Measurements from ENCODE around the gene KPNA4. TPM values are rescaled to one million over a fixed set of nuclear protein-coding genes. Genes with fewer than 3 reads are reported as not detected.

KPNA4 gene
- total and polyA plus RNA-seq, 2 donors (not counting 3 experiments of a cell fraction or from before 2014, with no cell fraction given): 12.2 to 70.1 TPM

DNA sequence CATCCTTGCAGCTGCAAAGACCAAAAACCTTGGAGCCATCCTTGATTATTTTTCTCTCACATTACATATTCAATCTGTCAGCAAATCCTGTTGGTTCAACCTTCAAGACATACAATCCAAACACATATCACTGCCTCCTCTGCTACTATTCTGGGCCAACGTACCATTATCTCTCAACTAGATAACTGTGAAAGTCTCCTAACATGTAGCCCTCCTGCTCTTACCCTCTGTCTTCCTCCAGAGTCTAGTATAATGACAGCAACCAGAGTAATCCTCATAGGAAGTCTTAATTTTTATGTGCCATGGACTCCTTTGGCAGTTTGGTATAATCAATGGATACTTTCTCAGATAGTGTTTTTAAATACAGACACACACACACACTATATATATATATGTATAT, 27.6 kb downstream of the KPNA4 start:
- POLR2A ChIA-PET: no interaction called here
- H3K9me1 ChIP-seq (replicated peaks; ENCODE audit: control insufficient read depth, extremely low read depth, insufficient read depth, low read length): no peaks in the 10 kb centered on the region
- H3K4me2 ChIP-seq (ENCODE audit: insufficient read depth, low read length): no peak overlapping the region
- H3K27me3 ChIP-seq (ENCODE audit: control insufficient read depth in 2 of 2, insufficient read depth in 2 of 2, low read length in 2 of 2): no peaks in the 10 kb centered on the region
- intact Hi-C loops (cut with micrococcal nuclease): no loop called here
- H3K27ac ChIP-seq (ENCODE audit: insufficient read depth, low read depth, low read length): no peak overlapping the region
- FAIRE-seq (no peak), DNase-seq (ENCODE audit: low read depth, low spot score) (no peak)
- peaks cover 66% of the 10 kb centered on the region for H3K79me2 ChIP-seq (ENCODE audit: control insufficient read depth, insufficient read depth, low read length)
- peaks cover 0 to 8% of the 10 kb centered on the region in 2 experiments for H3K36me3 ChIP-seq (ENCODE audit: control insufficient read depth in 2 of 2, extremely low read depth in 1 of 2, insufficient read depth in 2 of 2, low read length in 2 of 2)
- no peak overlapping the region for H2AFZ ChIP-seq (ENCODE audit: low read depth, low read length)
- BruUV-seq (replicated peaks): no TSS peak
- no peak overlapping the region for H3K4me3 ChIP-seq (replicated peaks in 1 of 3; ENCODE audit: insufficient read depth in 1 of 3, low read depth in 1 of 3, low read length in 3 of 3)
- TF ChIP-seq, protein P1, sequence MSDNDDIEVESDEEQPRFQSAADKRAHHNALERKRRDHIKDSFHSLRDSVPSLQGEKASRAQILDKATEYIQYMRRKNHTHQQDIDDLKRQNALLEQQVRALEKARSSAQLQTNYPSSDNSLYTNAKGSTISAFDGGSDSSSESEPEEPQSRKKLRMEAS (IDR thresholded peaks at IDR 0.05; ENCODE audit: insufficient read depth, insufficient read length): no peak
- TF ChIP-seq MYC (IDR thresholded peaks at IDR 0.05; ENCODE audit: low read depth, low read length) (no peak), POLR2AphosphoS5 (IDR thresholded peaks at IDR 0.05; ENCODE audit: insufficient read depth, low read depth, low read length) (no peak), JUN (IDR thresholded peaks at IDR 0.05; ENCODE audit: borderline replicate concordance, insufficient read depth, insufficient read length, low read depth) (no peak), GATA2 (IDR thresholded peaks at IDR 0.05; ENCODE audit: insufficient read depth, insufficient read length, low read depth, low read length) (no peak), POLR2A (IDR thresholded peaks at IDR 0.05; ENCODE audit: low read depth, low read length) (no peak), EZH2 (IDR thresholded peaks at IDR 0.05; ENCODE audit: borderline replicate concordance, low read depth, low read length, severe bottlenecking) (no peak), FOS (IDR thresholded peaks at IDR 0.05; ENCODE audit: borderline replicate concordance, insufficient read depth, low read length) (no peak)
- TF ChIP-seq, protein P2, sequence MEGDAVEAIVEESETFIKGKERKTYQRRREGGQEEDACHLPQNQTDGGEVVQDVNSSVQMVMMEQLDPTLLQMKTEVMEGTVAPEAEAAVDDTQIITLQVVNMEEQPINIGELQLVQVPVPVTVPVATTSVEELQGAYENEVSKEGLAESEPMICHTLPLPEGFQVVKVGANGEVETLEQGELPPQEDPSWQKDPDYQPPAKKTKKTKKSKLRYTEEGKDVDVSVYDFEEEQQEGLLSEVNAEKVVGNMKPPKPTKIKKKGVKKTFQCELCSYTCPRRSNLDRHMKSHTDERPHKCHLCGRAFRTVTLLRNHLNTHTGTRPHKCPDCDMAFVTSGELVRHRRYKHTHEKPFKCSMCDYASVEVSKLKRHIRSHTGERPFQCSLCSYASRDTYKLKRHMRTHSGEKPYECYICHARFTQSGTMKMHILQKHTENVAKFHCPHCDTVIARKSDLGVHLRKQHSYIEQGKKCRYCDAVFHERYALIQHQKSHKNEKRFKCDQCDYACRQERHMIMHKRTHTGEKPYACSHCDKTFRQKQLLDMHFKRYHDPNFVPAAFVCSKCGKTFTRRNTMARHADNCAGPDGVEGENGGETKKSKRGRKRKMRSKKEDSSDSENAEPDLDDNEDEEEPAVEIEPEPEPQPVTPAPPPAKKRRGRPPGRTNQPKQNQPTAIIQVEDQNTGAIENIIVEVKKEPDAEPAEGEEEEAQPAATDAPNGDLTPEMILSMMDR (IDR thresholded peaks at IDR 0.05; ENCODE audit: extremely low read depth in 1 of 2, insufficient read depth in 1 of 2, low read depth in 1 of 2, low read length in 2 of 2): no peak
- H4K20me1 ChIP-seq (replicated peaks; ENCODE audit: control insufficient read depth, extremely low read depth, insufficient read depth, low read length): peaks cover 16% of the 10 kb centered on the region
- CTCF ChIA-PET: no interaction called here
- no peak overlapping the region for H3K9ac ChIP-seq (replicated peaks; ENCODE audit: extremely low read depth, insufficient read depth, low read length)
- no peaks in the 10 kb centered on the region for H3K4me1 ChIP-seq (ENCODE audit: control insufficient read depth, extremely low read depth, insufficient read depth, low read length)
- dilution Hi-C loops (cut with MboI; ENCODE audit: extremely low pct_ligation_motif_present, low sequenced_read_pairs): no loop called here
- H3K9me3 ChIP-seq (replicated peaks; ENCODE audit: control insufficient read depth, insufficient read depth, low read length): no peaks in the 10 kb centered on the region
